IPS-20b (cell line): Measurements from ENCODE around the gene DND1.
"Not testable (repeated sequence)": the region's sequence is repeated elsewhere in the genome, so short reads cannot be mapped to it uniquely, and the experiment has no call there.

Source experiments
- H3K27ac ChIP-seq: one replicate; pipeline ENCODE4 v1.5.1; 2013; ENCODE audit warnings: low read length
- H3K27me3 ChIP-seq: 2 replicates; pipeline ENCODE4 v1.6.1; 2013; ENCODE audit warnings: mild to moderate bottlenecking, low read length, inconsistent platforms; ENCODE audit not compliant: insufficient read depth
- H3K36me3 ChIP-seq: 2 replicates; pipeline ENCODE4 v1.6.1; 2013; ENCODE audit warnings: low read depth, mild to moderate bottlenecking, inconsistent platforms, low read length, moderate library complexity; ENCODE audit not compliant: insufficient read depth
- H3K4me1 ChIP-seq: 2 replicates; pipeline ENCODE4 v1.6.1; 2013; ENCODE audit warnings: mild to moderate bottlenecking, control low read depth, inconsistent platforms, low read length, moderate library complexity; ENCODE audit not compliant: insufficient read depth
- H3K4me3 ChIP-seq: 2 replicates; pipeline ENCODE4 v1.5.1; 2013; ENCODE audit warnings: mild to moderate bottlenecking, low read length, inconsistent platforms
- H3K9ac ChIP-seq: 2 replicates; pipeline ENCODE4 v1.6.1; 2013; ENCODE audit warnings: low read depth, mild to moderate bottlenecking, inconsistent platforms, low read length, moderate library complexity
- H3K9me3 ChIP-seq: 2 replicates; pipeline ENCODE4 v1.6.1; 2013; ENCODE audit warnings: mild to moderate bottlenecking, low read depth, low read length, inconsistent platforms; ENCODE audit not compliant: insufficient read depth

The DND1 gene

DNA sequence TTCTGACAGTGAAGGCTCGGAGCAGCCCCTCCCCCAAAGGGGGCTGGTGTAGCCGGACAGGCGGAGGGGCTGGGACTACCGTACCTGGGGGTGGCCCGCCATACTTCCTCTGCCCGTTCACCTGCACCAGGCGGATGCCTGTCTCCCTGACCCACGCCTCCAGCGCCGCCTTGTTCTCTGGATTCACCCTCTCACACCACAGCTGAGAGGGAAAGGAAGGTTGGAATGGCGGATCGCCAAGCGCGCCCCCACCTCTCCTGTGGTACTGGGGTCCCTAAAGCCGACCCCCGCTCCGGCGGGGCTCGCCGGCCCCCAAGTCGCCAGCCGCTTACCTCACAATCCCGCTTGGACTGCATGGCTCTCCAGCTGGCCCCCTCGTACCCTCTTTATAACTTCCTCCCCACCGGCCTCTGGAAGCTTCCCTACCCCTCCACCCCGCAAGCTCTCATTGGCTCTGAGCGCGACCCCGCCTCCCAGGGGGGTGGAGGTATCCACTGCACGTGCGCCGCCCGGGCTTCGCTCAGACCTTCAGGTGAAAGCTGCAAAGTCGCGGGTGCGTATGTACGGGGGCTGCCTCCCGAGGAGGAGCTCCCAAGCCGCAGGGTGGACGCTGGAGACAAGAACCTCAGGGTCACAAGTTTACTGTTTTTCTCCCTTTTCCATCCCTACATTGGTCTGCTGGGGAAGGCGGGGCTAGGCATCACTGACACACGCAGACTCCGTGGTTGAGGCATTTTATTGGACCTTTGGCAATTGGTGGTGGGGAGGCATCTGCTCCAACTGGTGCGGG lies at the start of gene DND1:
DND1 (minus strand) TSS at position 390 of the 790 bp plus-strand sequence; CDS start at position 356, 34 bp downstream.
- H3K27me3 ChIP-seq: no peaks in the 10 kb centered on the region
- H3K9ac ChIP-seq: no peak within 1 kb of the TSS
- no peak within 1 kb of the TSS for H3K27ac ChIP-seq
- H3K9me3 ChIP-seq: no peaks in the 10 kb centered on the region
- peaks cover 79% of the 10 kb centered on the region for H3K36me3 ChIP-seq
- H3K4me3 ChIP-seq: no peak within 1 kb of the TSS
- H3K4me1 ChIP-seq: 0 out of 2 replicates have a peak, but pooled peaks cover 3% of the 10 kb centered on the region

DNA sequence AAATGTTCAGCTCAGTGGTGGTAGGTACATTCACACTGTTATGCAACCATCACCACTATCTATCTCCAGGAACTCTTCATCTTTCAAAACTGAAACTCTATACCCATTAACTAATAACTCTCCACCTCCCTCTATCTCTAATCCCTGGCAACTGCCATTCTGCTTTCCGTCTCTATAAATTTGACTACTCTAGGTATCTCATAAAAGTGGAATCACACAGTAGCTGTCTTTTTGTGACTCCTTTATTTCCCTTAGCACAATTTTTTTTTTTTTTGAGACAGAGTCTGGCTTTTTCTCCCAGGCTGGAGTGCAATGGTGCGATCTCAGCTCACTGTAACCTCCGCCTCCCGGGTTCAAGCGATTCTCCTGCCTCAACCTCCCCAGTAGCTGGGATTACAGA lies 48.0 kb upstream of the DND1 start:
- not testable (repeated sequence) for H3K4me3 ChIP-seq, H3K9ac ChIP-seq, H3K36me3 ChIP-seq, H3K27me3 ChIP-seq, H3K27ac ChIP-seq, H3K9me3 ChIP-seq, H3K4me1 ChIP-seq

DNA sequence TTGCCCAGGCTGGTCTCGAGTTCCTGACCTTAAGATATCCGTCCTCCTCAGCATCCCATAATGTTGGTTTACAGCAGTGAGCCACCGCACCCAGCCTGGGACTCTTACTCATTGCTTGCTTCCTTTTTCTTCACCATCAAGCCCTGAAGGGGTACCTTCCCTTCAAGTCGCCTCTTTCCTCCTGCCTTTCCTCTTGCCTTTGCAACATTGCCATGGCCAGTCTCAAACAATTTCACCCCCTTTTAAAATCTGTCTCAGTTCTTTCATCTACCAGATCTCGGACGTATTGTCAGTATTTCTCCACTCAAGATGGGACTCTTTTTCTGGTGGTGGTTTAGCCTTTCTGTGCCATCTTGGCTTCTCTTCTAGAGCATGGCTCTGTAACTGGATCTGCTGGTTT lies 47.4 kb upstream of the DND1 start:
- not testable (repeated sequence) for H3K36me3 ChIP-seq, H3K4me3 ChIP-seq, H3K9me3 ChIP-seq, H3K4me1 ChIP-seq, H3K27ac ChIP-seq, H3K9ac ChIP-seq, H3K27me3 ChIP-seq

DNA sequence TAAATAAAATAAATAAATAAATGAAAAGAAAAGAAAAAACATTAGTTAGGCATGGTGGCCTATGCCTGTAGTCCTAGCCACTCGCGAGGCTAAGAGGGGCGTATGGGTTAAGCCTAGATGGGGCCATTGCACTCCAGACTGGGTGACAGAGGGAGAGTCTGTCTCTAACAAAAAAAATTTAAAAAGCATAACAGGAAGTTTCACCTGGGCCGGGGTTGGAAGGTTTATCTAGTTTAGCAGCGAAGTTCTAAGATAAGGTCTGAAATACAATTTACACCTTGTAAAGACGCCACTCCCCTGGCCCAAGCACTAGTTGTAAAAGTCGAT lies 44.9 kb upstream of the DND1 start:
- H3K4me1 ChIP-seq: no peaks in the 10 kb centered on the region
- no peak overlapping the region for H3K9ac ChIP-seq
- no peaks in the 10 kb centered on the region for H3K27me3 ChIP-seq
- no peak overlapping the region for H3K4me3 ChIP-seq
- H3K36me3 ChIP-seq: no peaks in the 10 kb centered on the region
- no peak overlapping the region for H3K27ac ChIP-seq
- no peaks in the 10 kb centered on the region for H3K9me3 ChIP-seq

DNA sequence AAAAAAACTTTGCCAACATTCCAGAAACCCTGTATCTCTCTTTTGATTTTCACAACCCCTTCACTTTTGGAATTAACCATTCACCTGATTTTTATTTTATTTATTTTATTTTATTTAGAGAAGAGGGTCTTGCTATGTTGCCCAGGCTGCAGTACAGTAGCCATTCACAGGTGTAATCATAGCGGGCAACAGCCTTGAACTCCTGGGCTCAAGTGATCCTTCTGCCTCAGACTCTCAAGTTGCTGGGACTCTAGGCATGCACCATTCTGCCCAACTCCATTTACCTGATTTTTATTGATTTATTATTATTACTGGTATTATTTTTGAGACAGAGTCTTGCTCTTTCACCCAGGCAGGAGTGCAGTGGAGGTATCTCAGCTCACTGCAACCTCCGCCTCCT lies 42.9 kb upstream of the DND1 start:
- not testable (repeated sequence) for H3K9me3 ChIP-seq, H3K27me3 ChIP-seq, H3K4me3 ChIP-seq, H3K4me1 ChIP-seq, H3K27ac ChIP-seq, H3K36me3 ChIP-seq, H3K9ac ChIP-seq

DNA sequence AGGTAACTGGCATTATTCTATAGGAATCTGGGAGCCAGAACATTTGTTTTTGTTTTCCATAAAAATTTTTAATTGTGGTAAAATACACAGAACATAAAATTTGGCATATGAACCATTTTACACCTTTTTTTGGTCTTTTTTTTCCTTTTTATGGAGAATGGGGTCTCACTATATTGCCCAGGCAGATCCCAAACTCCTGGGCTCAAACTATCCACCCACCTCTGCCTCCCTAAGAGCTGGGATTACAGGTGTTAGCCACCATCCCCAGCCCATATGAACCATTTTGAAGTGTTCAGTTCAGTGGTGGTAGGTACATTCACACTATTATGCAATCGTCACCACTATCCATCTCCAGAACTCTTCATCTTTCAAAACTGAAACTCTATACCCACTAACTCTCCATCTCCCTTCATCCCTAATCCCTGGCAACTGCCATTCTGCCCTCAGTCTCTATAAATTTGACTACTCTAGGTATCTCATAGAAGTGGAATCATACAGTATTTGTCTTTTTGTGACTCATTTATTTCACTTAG lies 40.3 kb upstream of the DND1 start:
- Histone ChIP-seq H3K9me3 (no peaks in the 10 kb centered on the region), H3K27ac (no peak overlapping the region)

DNA sequence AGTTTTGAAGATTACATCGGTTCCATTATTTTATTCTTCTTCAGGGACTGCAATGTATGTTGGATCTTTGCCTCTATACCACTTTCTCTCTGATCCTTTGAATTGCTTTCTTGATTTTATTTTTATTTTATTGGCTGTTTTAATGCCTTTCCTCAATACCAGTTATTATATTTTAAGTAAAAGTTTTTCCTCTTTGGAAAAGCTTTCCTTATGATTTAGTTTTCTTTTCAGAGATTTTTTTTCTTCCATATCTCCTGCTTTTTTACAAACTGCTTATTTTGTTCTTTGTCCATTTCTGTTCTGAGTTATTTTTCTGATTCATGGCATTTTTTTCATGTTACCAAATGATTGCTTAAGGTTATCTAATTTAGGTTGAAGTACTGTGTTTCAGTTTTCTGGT lies 38.4 kb upstream of the DND1 start:
- Histone ChIP-seq H3K27ac (no peak overlapping the region), H3K9me3 (no peaks in the 10 kb centered on the region), H3K36me3 (no peaks in the 10 kb centered on the region), H3K9ac (no peak overlapping the region), H3K27me3 (no peaks in the 10 kb centered on the region), H3K4me1 (no peaks in the 10 kb centered on the region), H3K4me3 (peak overlapping the region; percentile 69; the same call in 1 of the 2 replicates)

More for the DNA sequence above, 40.3 kb upstream of the DND1 start:
- Histone ChIP-seq H3K4me1 (no peaks in the 10 kb centered on the region), H3K27me3 (no peaks in the 10 kb centered on the region), H3K36me3 (no peaks in the 10 kb centered on the region), H3K9ac (no peak overlapping the region), H3K4me3 (no peak overlapping the region)

DNA sequence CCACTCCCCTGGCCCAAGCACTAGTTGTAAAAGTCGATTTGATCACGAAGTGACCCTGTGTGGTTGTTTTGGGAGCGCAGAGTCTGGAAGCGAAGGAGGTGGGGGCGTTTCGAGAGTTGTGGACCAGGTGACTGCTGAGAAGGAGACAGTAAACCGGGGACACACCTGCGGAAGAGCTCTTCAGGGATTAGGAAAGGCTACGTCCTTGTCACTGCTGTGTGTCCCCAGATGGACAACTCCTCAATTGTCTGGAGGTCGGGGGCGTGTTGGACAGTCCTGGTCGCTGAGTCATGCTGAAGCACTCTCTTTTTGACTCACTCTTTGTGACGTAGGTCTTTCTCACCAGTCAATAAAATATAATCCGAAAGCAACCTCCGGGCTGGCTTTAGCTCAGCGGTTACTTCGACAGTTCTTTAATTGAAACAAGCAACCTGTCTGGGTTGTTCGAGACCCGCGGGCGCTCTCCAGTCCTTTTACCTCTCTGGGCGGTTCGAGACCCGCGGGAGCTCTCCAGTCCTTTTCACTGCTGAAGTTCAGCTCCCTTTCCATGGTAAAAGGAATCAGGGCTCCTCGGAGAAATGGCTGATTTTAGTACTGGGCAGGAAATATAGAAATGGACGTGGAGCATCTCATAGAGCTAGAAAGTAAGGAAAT lies 37.6 kb upstream of the DND1 start:
- Histone ChIP-seq H3K27me3 (no peaks in the 10 kb centered on the region), H3K4me3 (peak overlapping the region; percentile 69), H3K9ac (peak overlapping the region; percentile 11; the same call in 1 of the 2 replicates), H3K9me3 (no peaks in the 10 kb centered on the region), H3K36me3 (peaks cover 7% of the 10 kb centered on the region), H3K27ac (no peak overlapping the region), H3K4me1 (no peaks in the 10 kb centered on the region)

DNA sequence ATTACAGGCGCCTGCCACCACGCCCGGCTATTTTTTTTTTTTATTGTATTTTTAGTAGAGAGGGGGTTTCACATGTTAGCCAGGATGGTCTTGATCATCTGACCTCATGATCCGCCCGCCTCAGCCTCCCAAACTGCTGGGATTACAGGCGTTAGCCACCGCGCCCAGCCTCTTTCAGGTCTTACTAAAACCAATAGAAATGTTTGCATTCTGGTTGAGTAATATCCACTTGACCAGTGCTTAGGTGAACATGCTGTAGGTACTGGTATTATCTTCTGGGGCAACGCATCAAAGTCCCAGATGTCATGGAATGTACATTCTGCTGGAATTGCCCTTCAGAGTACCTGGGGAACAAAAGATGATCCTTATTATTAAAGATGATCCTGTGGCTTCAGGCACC lies 35.4 kb upstream of the DND1 start:
- not testable (repeated sequence) for H3K27ac ChIP-seq, H3K4me3 ChIP-seq, H3K4me1 ChIP-seq, H3K9me3 ChIP-seq, H3K9ac ChIP-seq, H3K27me3 ChIP-seq
- H3K36me3 ChIP-seq: peaks cover 29% of the 10 kb centered on the region

DNA sequence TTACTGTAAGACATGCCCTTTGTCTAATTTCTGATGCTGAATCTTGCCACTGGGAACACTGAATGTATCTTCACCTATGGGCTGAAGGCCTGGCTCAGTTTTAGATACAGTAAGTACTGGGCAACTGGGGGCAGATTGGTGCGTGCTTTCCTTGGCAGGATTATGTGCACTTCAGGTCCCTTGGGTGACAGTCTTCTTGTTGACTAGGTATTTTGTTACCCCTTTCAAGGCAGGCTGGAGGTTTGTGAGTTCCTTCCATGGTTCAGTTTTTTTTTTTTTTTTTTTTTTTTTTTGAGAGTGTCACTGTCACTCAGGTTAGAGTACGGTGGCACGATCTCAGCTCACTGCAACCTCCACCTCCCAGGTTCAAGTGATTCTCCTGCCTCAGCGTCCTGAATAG lies 34.4 kb upstream of the DND1 start:
- Histone ChIP-seq H3K27me3 (no peaks in the 10 kb centered on the region), H3K4me1 (no peaks in the 10 kb centered on the region), H3K9ac (no peak overlapping the region), H3K4me3 (no peak overlapping the region), H3K36me3 (peaks cover 37% of the 10 kb centered on the region), H3K27ac (no peak overlapping the region), H3K9me3 (no peaks in the 10 kb centered on the region)

DNA sequence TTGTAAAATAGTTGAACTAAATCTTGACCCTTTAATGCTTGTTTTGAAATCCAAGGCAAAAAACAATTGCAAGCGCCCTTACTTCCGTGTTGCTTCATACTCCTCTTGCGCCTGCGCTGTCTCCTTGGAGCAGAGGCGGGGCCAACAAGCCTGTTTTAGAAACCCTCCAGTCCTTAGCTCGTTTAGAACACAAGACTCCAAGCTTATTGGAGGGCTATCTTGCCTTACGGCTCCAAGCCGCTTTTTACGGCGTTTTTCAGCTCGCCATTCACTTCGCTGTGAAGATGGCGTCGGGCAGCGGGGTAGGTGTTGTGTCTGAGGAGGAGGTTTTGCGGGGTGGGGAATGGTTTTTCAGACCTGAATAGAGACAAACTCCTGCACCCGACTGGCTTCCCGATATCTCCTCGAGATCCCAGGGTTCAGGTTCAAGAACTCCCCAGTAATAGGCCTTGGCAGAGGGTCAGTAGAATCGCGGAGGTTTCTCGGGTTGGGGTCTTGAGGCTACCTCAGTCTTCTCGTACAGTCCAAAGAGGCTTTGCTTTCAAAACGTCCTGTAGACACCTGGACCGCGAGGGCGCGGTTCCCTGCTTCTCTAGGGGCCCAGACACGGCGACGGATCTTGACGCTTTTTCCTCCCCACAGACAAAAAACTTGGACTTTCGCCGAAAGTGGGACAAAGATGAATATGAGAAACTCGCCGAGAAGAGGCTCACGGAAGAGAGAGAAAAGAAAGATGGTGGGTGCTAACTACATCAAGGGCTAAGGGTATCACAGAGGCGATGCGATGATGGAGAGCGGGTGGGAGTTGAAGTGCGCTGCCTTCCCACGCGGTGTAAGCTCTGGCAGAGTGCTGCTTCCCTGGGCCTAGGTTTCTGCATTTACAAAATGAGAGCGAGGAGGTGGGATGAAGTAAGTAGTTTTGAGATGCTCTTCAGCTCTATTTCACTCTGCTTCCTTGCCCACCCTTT lies 27.1 kb upstream of the DND1 start, which contains the start of gene ZMAT2:
ZMAT2 (plus strand) TSS at position 271 of the 968 bp plus-strand sequence; CDS start at position 285, 14 bp downstream.
- Histone ChIP-seq H3K27ac (peak within 1 kb of the TSS; percentile 28), H3K4me1 (0 out of 2 replicates have a peak, but pooled peaks cover 4% of the 10 kb centered on the region), H3K9me3 (no peaks in the 10 kb centered on the region), H3K36me3 (peaks cover 79% of the 10 kb centered on the region), H3K9ac (peak within 1 kb of the TSS; percentile 90), H3K4me3 (peak within 1 kb of the TSS; percentile 91), H3K27me3 (no peaks in the 10 kb centered on the region)
